ENCODE results near the gene UPF1.

Gene UPF1

GRCh38 chr19:18895038-18895823 lies 63.5 kb downstream of the UPF1 start:
- ChIA-PET POLR2A (interaction anchor here (0.9 to 1.3 kb wide), 5 partner anchors 12 to 92 kb away, joined by 3 to 6 read pairs (median 4); partner anchors contain the start of gene COPE), CTCF (interaction anchor here (0.7 to 2.2 kb wide), 9 partner anchors 13 to 194 kb away, joined by 3 to 7 read pairs (median 4); no protein-coding TSS in a partner anchor)
- DNase-seq (ENCODE audit: extremely low spot score): peak; percentile 63
- TF ChIP-seq LEF1 (IDR thresholded peaks at IDR 0.05; ENCODE audit: borderline replicate concordance): no peak
- TF ChIP-seq ZNF384 (IDR thresholded peaks at IDR 0.05): no peak
- TF ChIP-seq HDGF (IDR thresholded peaks at IDR 0.05; ENCODE audit: borderline replicate concordance): no peak
- TF ChIP-seq NFRKB (IDR thresholded peaks at IDR 0.05): no peak
- no peak for TF ChIP-seq FOXK2 (IDR thresholded peaks at IDR 0.05)
- no peak for TF ChIP-seq TARDBP (IDR thresholded peaks at IDR 0.05)
- TF ChIP-seq SUZ12 (IDR thresholded peaks at IDR 0.05): no peak
- no peak for TF ChIP-seq BHLHE40 (IDR thresholded peaks at IDR 0.05; ENCODE audit: borderline replicate concordance)
- TF ChIP-seq SP1 (IDR thresholded peaks at IDR 0.05): no peak
- TF ChIP-seq ELF4 (IDR thresholded peaks at IDR 0.05): no peak
- no peak for TF ChIP-seq FOXM1 (IDR thresholded peaks at IDR 0.05; ENCODE audit: borderline replicate concordance)
- no peak for TF ChIP-seq L3MBTL2 (conservative IDR thresholded peaks at IDR 0.05)
- TF ChIP-seq FOXA1 (IDR thresholded peaks at IDR 0.05): no peak
- TF ChIP-seq CTBP1 (IDR thresholded peaks at IDR 0.05; ENCODE audit: borderline replicate concordance): no peak
- TF ChIP-seq ARNT (IDR thresholded peaks at IDR 0.05): no peak

- TF ChIP-seq HDGF (IDR thresholded peaks at IDR 0.05; ENCODE audit: borderline replicate concordance): no peak
- TF ChIP-seq FOXK2 (IDR thresholded peaks at IDR 0.05): no peak
- TF ChIP-seq FOXM1 (IDR thresholded peaks at IDR 0.05; ENCODE audit: borderline replicate concordance): no peak
- CTCF ChIA-PET: interaction anchor here (0.7 to 2.2 kb wide), 3 partner anchors 19 to 91 kb away, joined by 3 to 7 read pairs (median 7); no protein-coding TSS in a partner anchor
- POLR2A ChIA-PET: interaction anchor here (0.9 to 1.4 kb wide), 3 partner anchors 12 to 91 kb away, joined by 4 to 6 read pairs (median 5); partner anchors contain the start of gene COPE
- DNase-seq (ENCODE audit: extremely low spot score): peak; percentile 72
Observed at GRCh38 chr19:18895824-18896341, 64.1 kb downstream of the UPF1 start, which contains the start of gene CERS1. Gene CERS1, minus strand, starts transcription at chr19:18896158. Its CDS starts 86 bp downstream, at chr19:18896072.

- CTCF ChIA-PET: interaction anchor here (1.7 to 2.2 kb wide), 2 partner anchors 20 to 90 kb away, joined by 7 read pairs; no protein-coding TSS in a partner anchor
- POLR2A ChIA-PET: interaction anchor here (0.9 to 1.4 kb wide), 3 partner anchors 11 to 90 kb away, joined by 4 to 6 read pairs (median 5); partner anchors contain the start of gene COPE
- no peak for DNase-seq (ENCODE audit: extremely low spot score)
- TF ChIP-seq FOXM1 (IDR thresholded peaks at IDR 0.05; ENCODE audit: borderline replicate concordance) (no peak), L3MBTL2 (conservative IDR thresholded peaks at IDR 0.05) (no peak)
Observed at GRCh38 chr19:18896421-18896841, 64.7 kb downstream of the UPF1 start.

- TF ChIP-seq FOXM1 (IDR thresholded peaks at IDR 0.05; ENCODE audit: borderline replicate concordance): no peak
- TF ChIP-seq FOXA1 (IDR thresholded peaks at IDR 0.05): no peak
- TF ChIP-seq PKNOX1 (IDR thresholded peaks at IDR 0.05): no peak
- no peak for TF ChIP-seq CTBP1 (IDR thresholded peaks at IDR 0.05; ENCODE audit: borderline replicate concordance)
- no peak for TF ChIP-seq FOXK2 (IDR thresholded peaks at IDR 0.05)
- TF ChIP-seq TARDBP (IDR thresholded peaks at IDR 0.05): no peak
- no peak for TF ChIP-seq ZNF384 (IDR thresholded peaks at IDR 0.05)
- TF ChIP-seq LEF1 (IDR thresholded peaks at IDR 0.05; ENCODE audit: borderline replicate concordance): no peak
- TF ChIP-seq SUZ12 (IDR thresholded peaks at IDR 0.05): no peak
- no peak for TF ChIP-seq SP1 (IDR thresholded peaks at IDR 0.05)
- TF ChIP-seq ELF4 (IDR thresholded peaks at IDR 0.05): no peak
- POLR2A ChIA-PET: interaction anchor here (0.6 to 1.4 kb wide), 2 partner anchors 16 to 89 kb away, joined by 3 to 4 read pairs; no protein-coding TSS in a partner anchor
- CTCF ChIA-PET: interaction anchor here (0.6 to 1.7 kb wide), 3 partner anchors 59 to 130 kb away, joined by 3 to 7 read pairs (median 3); no protein-coding TSS in a partner anchor
- DNase-seq (ENCODE audit: extremely low spot score): no peak
Observed at GRCh38 chr19:18897094-18898029, 65.6 kb downstream of the UPF1 start.

GRCh38 chr19:18898081-18898606 lies 66.4 kb downstream of the UPF1 start:
- DNase-seq (ENCODE audit: extremely low spot score): no peak
- TF ChIP-seq CTBP1 (IDR thresholded peaks at IDR 0.05; ENCODE audit: borderline replicate concordance) (no peak), FOXK2 (IDR thresholded peaks at IDR 0.05) (no peak), ELF4 (IDR thresholded peaks at IDR 0.05) (no peak), HDGF (IDR thresholded peaks at IDR 0.05; ENCODE audit: borderline replicate concordance) (no peak), FOXA1 (IDR thresholded peaks at IDR 0.05) (no peak)
- CTCF ChIA-PET: interaction anchor here (0.6 kb wide), 2 partner anchors 59 to 131 kb away, joined by 3 read pairs; no protein-coding TSS in a partner anchor
- POLR2A ChIA-PET: interaction anchor here (1.1 kb wide), 1 partner anchor 18 kb away, joined by 3 read pairs; no protein-coding TSS in a partner anchor

- TF ChIP-seq ELF4 (IDR thresholded peaks at IDR 0.05) (no peak), SUZ12 (IDR thresholded peaks at IDR 0.05) (no peak), FOXA1 (IDR thresholded peaks at IDR 0.05) (no peak), FOXM1 (IDR thresholded peaks at IDR 0.05; ENCODE audit: borderline replicate concordance) (no peak), ZNF384 (IDR thresholded peaks at IDR 0.05) (no peak), BHLHE40 (IDR thresholded peaks at IDR 0.05; ENCODE audit: borderline replicate concordance) (no peak), TARDBP (IDR thresholded peaks at IDR 0.05) (no peak), CTBP1 (IDR thresholded peaks at IDR 0.05; ENCODE audit: borderline replicate concordance) (no peak), ARNT (IDR thresholded peaks at IDR 0.05) (no peak), SP1 (IDR thresholded peaks at IDR 0.05) (no peak), PKNOX1 (IDR thresholded peaks at IDR 0.05) (no peak), LEF1 (IDR thresholded peaks at IDR 0.05; ENCODE audit: borderline replicate concordance) (no peak), HDGF (IDR thresholded peaks at IDR 0.05; ENCODE audit: borderline replicate concordance) (no peak), FOXK2 (IDR thresholded peaks at IDR 0.05) (no peak), NFRKB (IDR thresholded peaks at IDR 0.05) (no peak), L3MBTL2 (conservative IDR thresholded peaks at IDR 0.05) (no peak)
- ChIA-PET POLR2A (interaction anchor here (1.1 kb wide), 1 partner anchor 17 kb away, joined by 3 read pairs; no protein-coding TSS in a partner anchor), CTCF (no interaction called here)
- no peak for DNase-seq (ENCODE audit: extremely low spot score)
Observed at GRCh38 chr19:18898607-18899408, 67.0 kb downstream of the UPF1 start.
